ENCODE data around the gene USB1.
"Not testable (repeated sequence)": the region's sequence is repeated elsewhere in the genome, so short reads cannot be mapped to it uniquely, and the experiment has no call there.

Gene USB1

GRCh38 chr16:57970970-57971369 lies 30.2 kb upstream of the USB1 start, which contains the start of gene CNGB1:
Gene CNGB1, minus strand, starts transcription at chr16:57971128. Its CDS starts 3,842 bp downstream, at chr16:57967286.
- DNase-seq, result peak; percentile 19

DNA sequence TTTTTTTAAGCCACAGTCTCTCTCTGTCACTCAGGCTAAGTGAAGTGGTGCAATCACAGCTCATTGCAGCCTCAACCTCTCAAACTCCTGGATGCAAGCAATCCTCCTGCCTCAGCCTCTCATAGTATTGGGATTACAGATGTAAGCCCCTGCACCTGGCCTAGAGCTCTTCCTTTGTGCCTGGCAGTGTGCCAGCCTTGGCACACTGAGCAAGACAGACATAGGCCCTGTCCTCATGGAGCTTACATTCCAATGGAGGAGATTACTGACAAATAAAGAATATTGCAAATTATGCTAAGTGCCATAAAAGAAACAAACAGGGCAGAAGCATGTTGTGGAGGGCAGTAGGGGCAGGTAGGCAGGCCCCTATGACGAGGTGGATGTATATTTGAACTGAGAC lies 29.4 kb upstream of the USB1 start:
- no peak for DNase-seq

GRCh38 chr16:57972306-57972705 lies 28.9 kb upstream of the USB1 start:
- DNase-seq, result no peak

DNA sequence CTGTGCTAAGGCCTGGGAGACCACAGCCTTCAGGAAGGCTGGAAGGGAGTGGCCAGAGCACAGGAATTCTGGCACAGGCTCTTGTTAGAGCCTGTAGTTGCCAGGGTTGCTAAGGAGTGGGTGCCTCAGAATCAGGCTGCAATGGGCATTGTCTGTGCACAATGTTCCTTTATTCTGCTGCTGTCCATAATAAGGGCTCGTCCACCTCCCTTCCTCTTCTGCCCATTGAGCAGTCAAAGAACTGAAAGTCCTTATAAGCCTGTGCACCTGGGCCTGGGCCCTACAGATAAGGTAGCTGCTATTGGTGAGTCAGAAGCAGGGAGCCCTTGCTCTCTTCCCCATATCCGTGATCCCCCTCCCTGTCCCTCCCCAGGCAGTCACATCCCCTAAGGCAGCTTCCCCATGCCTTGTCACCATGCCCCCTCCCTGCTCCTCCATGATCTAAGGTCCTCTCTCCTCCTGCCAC lies 24.8 kb upstream of the USB1 start:
- DNase-seq, result no peak

DNA sequence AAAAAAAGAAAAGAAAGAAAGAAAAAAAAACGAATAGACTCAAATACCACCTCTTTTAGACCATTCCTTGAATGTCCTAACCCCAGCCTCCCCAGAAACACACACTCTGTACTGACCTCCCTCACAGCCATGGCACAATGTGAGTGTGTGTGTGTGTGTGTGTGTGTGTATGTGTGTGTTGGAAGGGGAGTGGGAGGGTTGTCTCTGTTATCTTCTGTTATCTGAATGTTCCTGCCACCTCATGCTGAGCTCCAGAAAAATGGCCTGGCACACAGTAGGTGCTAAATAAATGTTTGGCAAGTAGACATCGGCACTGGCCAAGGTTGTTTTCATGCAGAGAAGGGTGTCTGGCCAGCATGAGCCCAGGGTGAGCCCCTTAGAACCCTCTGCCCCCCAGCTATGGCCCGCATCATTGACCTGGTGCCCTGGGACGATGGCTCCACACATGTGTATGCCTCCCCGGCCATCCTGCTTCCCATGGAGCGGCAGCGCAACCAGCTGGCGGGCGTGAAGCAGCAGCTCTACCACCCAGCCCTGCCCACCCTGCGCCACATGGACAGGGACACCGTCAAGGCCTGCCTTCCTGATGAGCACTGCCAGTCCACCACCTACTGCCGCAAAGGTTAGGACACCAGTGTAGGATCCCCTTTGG lies 23.7 kb upstream of the USB1 start:
- no peak for DNase-seq

DNA sequence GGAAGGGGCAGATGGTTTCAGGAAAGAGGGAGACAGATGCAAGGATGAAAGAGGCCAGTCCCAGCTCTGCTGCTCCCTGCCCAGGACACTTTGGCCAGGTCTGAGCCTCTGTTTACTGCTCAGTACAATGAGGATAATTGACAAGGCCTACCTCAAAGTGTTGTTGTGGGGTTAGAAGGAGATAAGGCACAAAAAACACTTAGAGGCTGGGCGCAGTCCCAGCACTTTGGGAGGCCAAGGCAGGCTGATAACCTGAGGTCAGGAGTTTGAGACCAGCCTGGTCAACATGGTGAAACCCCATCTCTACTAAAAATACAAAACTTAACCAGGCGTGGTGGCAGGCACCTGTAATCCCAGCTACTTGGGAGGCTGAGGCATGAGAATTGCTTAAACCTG lies 23.1 kb upstream of the USB1 start:
- not testable (repeated sequence) for DNase-seq

- no peak for DNase-seq
Observed at GRCh38 chr16:57979006-57979585, 22.1 kb upstream of the USB1 start.

DNA sequence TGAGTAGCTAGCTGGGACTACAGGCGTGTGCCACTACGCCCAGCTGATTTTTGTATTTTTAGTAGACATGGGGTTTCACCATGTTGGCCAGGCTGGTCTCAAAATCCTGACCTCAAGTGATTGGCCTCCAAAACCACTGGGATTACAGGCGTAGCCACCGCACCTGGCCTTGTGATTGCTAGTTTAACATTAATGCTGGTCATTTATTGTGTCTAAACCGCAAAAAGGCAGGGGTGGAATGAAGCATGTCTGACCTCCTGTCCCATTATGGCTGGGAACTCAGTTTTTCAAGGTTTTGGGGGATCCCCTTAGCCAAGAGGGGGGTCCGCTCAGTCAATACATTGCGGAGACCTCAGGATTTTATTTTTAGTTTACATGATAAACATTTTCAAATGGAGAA lies 19.6 kb upstream of the USB1 start:
- DNase-seq, result no peak

DNA sequence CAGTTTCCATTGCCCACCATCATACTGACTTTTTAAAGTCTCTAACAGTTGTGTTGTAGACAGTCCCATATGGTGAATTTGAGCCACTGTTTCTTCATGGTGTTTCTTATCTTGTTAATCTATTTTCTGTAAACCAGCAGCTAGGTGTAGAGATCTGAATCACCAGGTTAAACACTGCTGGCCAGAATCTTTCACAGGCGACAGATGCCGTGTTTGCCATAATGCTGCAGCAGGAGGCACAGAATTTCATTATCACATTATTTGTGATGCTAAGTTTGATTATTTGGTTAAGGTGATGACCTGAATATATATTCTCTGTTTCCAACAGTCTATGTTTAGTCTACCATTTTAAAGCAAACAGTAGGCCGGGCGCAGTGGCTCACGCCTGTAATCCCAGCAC lies 18.8 kb upstream of the USB1 start:
- no peak for DNase-seq

DNA sequence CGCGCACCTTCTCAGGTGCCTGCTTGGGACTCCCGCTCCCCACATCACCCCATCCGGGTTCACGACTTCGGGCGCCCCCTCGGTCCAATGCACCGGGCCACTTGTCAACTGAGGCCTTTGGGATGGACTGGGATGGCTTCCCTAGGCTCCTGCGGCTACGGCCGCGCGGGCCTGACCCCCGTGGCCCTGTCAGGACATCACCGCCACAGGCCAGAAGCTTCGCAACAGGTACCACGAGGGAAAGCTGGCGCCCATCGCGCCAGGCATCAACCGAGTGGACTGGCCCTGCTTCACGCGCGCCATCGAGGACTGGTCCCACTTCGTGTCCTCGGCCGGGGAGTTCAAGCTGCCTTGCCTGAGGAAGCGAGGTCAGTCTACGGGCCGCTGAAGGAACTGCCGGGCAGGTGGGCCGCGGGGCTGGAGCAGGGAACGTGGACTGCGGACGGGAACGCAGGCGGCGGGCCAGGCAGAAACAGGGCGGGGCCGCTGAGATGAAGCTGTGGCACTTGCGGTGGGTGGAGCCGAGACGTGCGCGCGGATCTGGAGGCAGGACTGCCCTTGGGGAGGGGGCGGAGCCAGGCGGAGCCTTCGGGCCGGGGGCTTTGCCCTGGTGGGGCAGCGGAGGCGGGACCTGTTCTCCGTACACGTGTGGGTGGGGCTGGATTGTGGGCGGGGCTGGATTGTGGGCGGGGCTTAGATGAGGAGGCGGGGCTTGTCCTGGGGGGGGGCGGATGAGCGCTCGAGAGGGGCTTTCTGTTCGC lies 16.6 kb upstream of the USB1 start:
- no peak for DNase-seq

- DNase-seq, result no peak
Observed at GRCh38 chr16:57985204-57986181, 15.7 kb upstream of the USB1 start.

GRCh38 chr16:57986196-57986595 lies 15.0 kb upstream of the USB1 start:
- no peak for DNase-seq

GRCh38 chr16:57987441-57988177 lies 13.6 kb upstream of the USB1 start:
- DNase-seq, result no peak

- DNase-seq, result no peak
Observed at GRCh38 chr16:57988929-57989328, 12.3 kb upstream of the USB1 start.

DNA sequence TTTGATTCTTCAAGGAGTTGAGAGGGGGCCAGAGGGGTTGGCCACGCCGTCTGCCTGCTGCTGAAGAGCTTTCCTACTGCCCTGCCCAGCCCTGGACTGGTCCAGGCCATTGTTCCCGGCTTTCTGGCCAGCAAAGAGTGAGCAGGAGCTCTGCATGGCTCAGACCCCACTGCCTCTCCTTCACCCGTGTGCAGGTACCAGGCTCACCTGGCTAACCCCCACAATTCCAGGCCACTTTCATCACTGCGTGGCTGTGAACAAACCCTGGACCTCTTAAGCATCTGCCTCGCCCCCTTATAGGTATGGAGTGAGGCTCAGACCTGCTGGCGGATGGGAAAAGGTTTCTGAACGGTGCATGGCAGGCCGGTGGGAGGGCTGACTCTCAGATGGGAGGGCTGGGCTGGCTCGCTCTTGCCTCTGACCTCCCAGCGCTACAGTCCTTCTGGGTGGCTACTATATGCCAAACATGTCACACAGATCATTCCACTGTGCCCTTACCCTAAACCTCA lies 9.6 kb upstream of the USB1 start:
- no peak for DNase-seq

DNA sequence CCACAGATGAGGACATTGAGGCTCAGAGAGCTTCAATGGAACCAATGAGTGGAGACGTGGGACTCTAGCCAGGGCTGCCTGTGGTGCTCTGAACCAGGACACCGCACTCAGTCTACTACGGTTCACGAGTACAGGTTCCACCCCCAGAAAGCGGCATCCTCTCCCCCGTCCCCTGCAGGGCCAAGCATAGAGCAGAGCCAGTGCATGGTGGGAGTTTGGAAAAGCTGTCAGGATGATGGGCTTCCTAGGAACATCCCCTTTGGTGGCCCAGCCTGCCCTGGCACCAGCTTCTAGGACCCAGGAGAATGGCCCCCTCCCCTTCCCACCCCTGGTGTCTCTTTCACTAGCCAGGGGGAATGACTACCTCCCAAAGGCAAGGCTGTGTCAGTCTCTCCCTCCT lies 9.1 kb upstream of the USB1 start:
- DNase-seq, result no peak

DNA sequence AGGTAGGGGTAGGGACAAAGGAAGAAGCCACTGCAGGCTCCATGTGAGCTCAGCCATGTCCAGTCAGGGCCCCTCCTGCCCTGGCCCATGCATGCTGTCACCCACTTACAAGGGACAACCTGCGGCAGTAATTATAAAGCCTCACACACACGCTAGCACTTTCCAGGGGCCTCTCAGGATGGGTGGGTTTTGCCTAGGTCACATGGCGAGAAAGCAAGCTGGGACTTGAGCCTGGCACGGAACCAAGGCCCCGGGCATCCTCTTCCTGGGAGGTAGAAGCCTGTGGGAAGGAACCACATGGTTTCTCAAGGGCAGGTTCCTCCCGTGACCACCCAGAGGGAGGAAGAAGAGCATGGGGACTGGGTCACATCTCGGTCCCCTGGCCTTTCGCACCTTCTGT lies 7.8 kb upstream of the USB1 start:
- DNase-seq, result no peak

DNA sequence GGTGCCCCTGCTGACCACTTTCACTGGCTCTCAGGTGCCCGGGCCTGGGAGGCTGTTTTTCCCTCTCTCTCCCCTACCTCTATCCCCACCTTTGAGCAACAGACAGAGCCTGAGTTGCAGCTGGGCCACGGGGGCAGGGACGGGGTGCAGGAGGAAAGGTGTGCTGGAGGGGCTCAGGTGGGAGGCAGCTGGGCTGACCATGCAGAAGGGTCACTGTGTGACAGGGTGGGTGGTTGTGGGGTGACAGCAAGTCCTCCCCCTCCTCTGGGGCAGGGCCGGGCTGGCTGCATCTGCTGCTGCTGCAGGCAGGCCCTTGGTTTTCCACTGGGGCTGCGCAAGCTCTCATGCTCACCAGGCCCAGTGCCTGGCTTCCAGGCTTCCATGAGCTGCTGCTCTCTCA lies 7.3 kb upstream of the USB1 start:
- DNase-seq, result no peak

DNA sequence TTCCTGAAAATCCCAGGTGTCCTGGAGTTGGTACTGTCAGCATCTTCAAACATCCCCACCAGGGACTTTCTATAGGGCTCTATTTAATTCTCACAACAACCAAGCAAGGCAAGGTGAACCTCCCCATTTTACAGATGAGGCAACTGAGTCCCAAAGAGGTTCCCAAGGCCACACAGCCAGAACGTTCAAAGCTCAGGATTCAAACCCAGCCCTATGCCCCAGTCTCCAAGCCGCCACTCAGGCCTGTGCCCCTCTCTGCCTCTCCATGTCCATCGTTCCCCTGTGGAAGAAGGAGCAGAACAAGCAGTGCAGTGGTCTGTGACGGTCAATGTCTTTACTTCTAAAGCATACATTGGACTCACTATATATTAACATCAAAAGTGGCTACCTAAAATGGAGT lies 6.8 kb upstream of the USB1 start:
- DNase-seq, result no peak

- no peak for DNase-seq
Observed at GRCh38 chr16:57994778-57995177, 6.4 kb upstream of the USB1 start.

- no peak for DNase-seq
Observed at GRCh38 chr16:57995721-57996405, 5.3 kb upstream of the USB1 start.
